SW 1271 (cell line): Measurements from ENCODE around the gene COL4A3.

Experiments
- DNase-seq, 2 experiments: peaks; one replicate each; lab custom pipeline; 2025; lab: John Stamatoyannopoulos, UW

The COL4A3 gene

GRCh38 chr2:227163998-227164762, at the start of gene COL4A3, which contains the start of gene COL4A4:
COL4A3 (plus strand) TSS chr2:227164624; CDS start chr2:227164727, 103 bp downstream.
COL4A4 (minus strand) TSS chr2:227164205; CDS start chr2:227147483, 16,722 bp downstream.
- no peak for DNase-seq

GRCh38 chr2:227115761-227116160, 48.7 kb upstream of the COL4A3 start:
- DNase-seq = no peak

DNA sequence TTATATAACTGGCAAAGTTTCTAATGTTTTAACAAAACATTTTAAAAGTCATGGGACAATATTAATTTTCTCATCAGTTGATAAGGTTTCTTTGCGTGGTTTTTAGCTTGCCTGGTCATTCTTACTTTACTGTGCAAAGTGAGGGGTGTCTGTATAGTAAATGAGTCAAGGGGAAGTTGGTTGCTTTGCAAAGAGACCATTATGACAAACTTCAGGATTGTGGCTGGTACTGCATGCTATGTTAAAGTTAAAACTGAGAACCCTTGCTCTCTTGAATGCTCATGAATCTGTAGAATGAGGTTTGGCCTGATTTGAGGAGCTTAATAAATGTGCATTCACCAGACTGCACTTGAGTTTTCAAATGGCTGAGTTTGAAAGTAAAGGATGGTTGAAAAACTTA, 47.4 kb upstream of the COL4A3 start:
- no peak for DNase-seq

DNA sequence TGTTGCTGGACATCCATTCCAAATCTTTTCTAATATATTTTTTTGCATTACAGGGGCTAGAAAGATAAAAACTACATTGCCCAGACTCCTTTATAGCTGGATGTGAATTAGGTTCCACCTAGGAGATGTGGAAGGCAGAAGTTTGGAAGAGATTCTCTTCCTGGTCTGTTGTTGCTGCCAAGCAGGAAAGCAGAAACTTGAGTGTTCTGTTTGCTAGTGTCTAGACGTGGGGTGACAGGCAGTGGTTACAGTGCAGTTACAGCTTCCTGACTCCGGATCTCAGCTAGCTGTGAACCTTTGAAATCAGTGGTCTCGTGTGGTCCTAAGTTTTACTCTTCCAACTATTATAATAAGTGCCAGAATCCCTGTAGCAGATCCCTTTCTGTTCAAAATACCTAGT, 46.6 kb upstream of the COL4A3 start:
- DNase-seq = no peak

- no peak for DNase-seq
These were observed 46.1 kb upstream of the COL4A3 start for GRCh38 chr2:227118353-227118752.

- no peak for DNase-seq
These were observed 40.7 kb upstream of the COL4A3 start for GRCh38 chr2:227123697-227124096.

GRCh38 chr2:227124811-227125210, 39.6 kb upstream of the COL4A3 start:
- no peak for DNase-seq

DNA sequence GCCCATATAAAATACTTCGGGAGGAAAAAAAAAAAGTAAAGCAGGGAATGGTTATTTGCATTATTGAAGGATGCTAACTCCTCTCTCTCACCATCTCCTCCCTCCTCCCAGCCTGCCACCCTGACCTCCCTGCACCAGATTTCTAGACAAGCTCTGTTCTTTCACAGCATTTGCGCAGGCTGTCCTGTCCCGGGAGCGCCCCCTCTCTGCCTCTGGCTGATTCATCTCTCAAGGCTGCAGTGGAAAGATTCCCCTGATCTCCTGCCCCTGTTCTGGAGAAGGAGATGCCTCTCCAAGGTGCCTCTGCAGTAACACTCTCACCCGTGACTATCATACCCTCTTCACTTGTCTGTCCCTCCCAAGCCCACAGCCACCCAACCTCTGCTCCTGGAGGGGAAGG, 38.9 kb upstream of the COL4A3 start:
- DNase-seq = no peak

GRCh38 chr2:227127201-227127600, 37.2 kb upstream of the COL4A3 start:
- DNase-seq = no peak

DNA sequence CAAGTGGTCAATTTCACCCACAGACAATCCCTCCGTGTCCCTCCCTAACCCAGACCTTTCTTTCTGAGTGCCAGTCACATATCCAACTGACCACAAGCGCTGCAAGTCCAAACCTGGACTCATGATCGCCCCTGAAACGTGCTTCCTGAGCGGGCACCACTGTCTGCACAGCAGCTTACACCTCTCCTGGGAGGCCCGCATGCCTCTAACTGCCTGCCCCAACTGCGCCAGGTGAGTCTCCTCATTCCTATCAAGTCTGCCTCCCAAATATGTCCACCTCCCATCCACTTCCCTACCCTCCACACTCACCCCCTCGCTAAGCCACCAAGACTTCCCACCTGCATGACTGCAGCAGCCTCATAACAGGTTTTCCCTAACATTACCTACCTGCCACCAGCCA, 33.8 kb upstream of the COL4A3 start:
- no peak for DNase-seq

- DNase-seq = no peak
These were observed 31.4 kb upstream of the COL4A3 start for GRCh38 chr2:227132986-227133385.

- DNase-seq = no peak
These were observed 29.8 kb upstream of the COL4A3 start for GRCh38 chr2:227134591-227134990.

DNA sequence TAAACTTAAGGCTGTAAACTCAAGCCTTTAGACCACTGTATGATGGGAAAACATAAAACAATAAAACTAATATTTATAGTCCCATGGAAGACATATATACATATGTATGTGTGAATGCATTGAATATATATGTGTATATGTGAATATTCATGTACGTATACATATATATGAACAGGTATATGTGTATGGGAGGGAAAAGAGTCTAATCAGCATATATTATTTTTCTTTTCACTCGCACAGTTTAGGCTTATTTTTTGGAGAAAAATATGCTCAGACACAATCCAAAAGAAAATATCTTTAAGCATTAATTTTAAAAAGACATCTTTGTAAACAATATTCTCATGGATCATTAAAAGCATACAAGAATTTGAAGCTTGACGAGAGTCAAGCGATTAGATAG, 23.1 kb upstream of the COL4A3 start:
- DNase-seq = no peak

DNA sequence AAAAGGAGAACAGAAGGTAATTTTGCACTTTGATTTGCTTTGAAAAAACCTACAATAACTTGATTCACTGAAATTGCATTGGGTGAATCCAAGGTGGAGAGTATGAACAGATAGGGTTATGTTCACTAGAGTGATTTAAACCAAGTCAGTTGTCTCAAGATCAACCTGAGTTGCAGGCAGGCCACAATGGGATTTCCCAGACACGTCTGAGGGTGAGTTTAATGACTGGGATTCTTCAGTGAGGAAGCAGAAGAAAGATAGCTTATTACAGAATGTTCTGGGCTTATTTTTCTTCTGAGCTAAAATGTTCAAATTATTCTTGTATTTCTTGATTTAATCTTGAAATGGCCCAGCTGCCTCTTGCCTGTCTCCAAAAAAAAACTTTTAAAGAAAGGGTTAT, 20.5 kb upstream of the COL4A3 start:
- no peak for DNase-seq

- no peak for DNase-seq
These were observed 18.0 kb upstream of the COL4A3 start for GRCh38 chr2:227146456-227146855.

DNA sequence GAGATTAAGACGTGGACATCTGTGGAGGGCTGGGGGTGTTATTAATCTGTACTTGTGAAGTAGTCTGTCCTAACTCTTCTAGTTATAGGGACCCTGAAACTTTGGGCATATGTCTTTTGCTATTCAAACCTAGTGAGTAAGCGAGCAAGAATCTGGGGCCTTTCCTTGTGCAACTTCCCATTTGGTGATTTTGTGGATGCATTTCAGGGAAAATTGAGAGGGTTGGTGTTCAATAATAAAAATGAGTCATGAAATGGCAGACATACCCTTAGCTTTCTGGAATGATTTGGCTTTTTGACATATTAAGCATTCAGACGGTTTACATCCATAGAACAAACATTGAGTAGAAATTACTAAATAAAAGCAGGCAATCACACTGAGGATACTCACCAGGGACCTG, 17.4 kb upstream of the COL4A3 start:
- no peak for DNase-seq

- DNase-seq = no peak
These were observed 16.3 kb upstream of the COL4A3 start for GRCh38 chr2:227148106-227148505.

- DNase-seq = no peak
These were observed 14.0 kb upstream of the COL4A3 start for GRCh38 chr2:227150222-227150936.

DNA sequence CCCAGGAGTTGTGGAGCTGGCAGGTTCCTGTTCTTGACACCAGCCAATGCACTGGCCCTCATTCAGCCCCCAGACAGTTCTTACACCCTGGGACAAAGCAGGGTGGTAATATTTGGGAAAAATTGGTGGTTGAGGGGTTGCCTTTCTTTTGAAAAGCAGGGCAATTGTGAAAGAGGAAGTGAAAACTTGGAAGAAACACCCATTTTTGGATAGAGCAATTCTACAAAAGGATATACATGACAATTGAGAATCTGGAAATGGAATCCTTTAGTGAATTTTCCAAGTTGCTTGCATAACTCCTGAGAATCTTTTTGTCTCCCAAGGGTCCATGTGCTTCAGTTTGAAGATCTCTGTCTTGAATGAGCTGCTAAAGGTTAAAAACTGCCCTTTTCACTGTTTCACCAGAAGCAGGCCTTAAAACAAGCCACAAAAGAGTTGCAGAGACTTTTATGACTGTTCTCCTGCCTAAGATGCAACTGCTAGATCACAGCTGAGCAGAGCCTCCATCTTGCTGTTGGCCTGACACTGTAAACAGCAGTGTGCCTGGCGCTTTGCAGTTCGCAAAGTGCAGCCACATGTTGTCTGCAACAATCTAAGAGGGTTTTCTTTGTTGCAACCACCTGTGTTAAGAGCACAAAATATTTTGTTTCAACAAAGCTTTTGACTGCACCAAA, 12.2 kb upstream of the COL4A3 start:
- DNase-seq = no peak

DNA sequence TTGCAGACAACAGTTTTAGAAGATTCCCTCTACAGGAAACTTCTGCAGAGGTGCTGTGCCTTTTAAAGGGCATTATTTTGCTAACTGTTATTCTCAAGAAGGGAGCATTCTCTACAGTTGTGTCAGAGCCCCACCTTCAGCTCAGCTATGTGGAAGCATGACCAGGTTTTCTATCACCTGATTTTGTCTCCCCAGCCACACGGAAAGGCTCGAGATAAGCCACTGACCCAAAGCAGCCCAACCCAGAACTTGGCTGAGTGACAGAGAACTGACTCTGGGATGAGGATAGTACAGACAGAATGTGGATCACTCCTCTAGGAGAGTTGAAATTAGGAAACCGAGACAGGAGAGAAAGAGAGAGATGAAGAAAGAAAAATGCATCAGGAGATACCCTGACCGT, 11.1 kb upstream of the COL4A3 start:
- DNase-seq = no peak

GRCh38 chr2:227153758-227154486, 10.5 kb upstream of the COL4A3 start:
- DNase-seq = no peak
